NCI-H1694 treated with DMSO at 0.1 percent for 48 hours (cell line): ENCODE results near the gene CRYBB2.
"Not testable (repeated sequence)": the region's sequence is repeated elsewhere in the genome, so short reads cannot be mapped to it uniquely, and the experiment has no call there.

Experiments used
- DNase-seq: peaks from one replicate; lab custom pipeline; 2025; lab: John Stamatoyannopoulos, UW

Gene CRYBB2

GRCh38 chr22:25233706-25234105 is 14.3 kb downstream of the CRYBB2 start:
- not testable (repeated sequence) for DNase-seq

- DNase-seq, result peak; percentile 43
These were observed 16.3 kb downstream of the CRYBB2 start for GRCh38 chr22:25235547-25236290.

GRCh38 chr22:25236417-25236816 is 17.0 kb downstream of the CRYBB2 start:
- DNase-seq, result no peak

GRCh38 chr22:25237503-25237902 is 18.1 kb downstream of the CRYBB2 start:
- no peak for DNase-seq

GRCh38 chr22:25238058-25238457 is 18.6 kb downstream of the CRYBB2 start:
- DNase-seq, result not testable (repeated sequence)

GRCh38 chr22:25255169-25255568 is 35.7 kb downstream of the CRYBB2 start:
- DNase-seq, result not testable (repeated sequence)

GRCh38 chr22:25267567-25267966 is 48.1 kb downstream of the CRYBB2 start:
- DNase-seq, result not testable (repeated sequence)

- not testable (repeated sequence) for DNase-seq
These were observed 49.5 kb downstream of the CRYBB2 start for GRCh38 chr22:25268902-25269301.

GRCh38 chr22:25270061-25270460 is 50.6 kb downstream of the CRYBB2 start:
- DNase-seq, result not testable (repeated sequence)

- DNase-seq, result not testable (repeated sequence)
These were observed 53.8 kb downstream of the CRYBB2 start for GRCh38 chr22:25273231-25273630.

- DNase-seq, result not testable (repeated sequence)
These were observed 54.5 kb downstream of the CRYBB2 start for GRCh38 chr22:25273928-25274327.

- DNase-seq, result not testable (repeated sequence)
These were observed 60.7 kb downstream of the CRYBB2 start for GRCh38 chr22:25280118-25280517.
